PC-3 (cell line): Measurements from ENCODE around the gene RAB11FIP4. TPM values are rescaled to one million over a fixed set of nuclear protein-coding genes. Genes with fewer than 3 reads are reported as not detected.
A peak's percentile ranks its signal among the peaks of the same experiment; 100 is the strongest.

Experiments used
- ATAC-seq: fragments of 200-7000 bp; cut with Tn5 transposase; 2 replicates; pipeline ENCODE4 v1.9.1; 2020; ENCODE audit warnings: mild to moderate bottlenecking, moderate library complexity
- BruUV-seq: library from RNA; stranded (reverse); fragments of 400-500 nt; replicated peaks from 2 replicates; lab custom pipeline; 2021; lab: Mats Ljungman, UMichigan
- CTCF ChIA-PET: fragments of 300-600 bp; sonication (Branson Sonifier 250); formaldehyde crosslinking; loops from one replicate; lab custom pipeline; 2022; ENCODE audit warnings: antibody characterized with exemption; lab: Charles Lee
- POLR2A ChIA-PET: fragments of 300-600 bp; sonication (Branson Sonifier 250); formaldehyde crosslinking; loops from one replicate; lab custom pipeline; 2022; ENCODE audit warnings: antibody characterized with exemption; ENCODE audit not compliant: unreplicated experiment; lab: Charles Lee
- DNase-seq: peaks from one replicate; pipeline ENCODE4 v3.0.0-alpha.2; 2015
- H2AFZ ChIP-seq: fragments of 300-600 bp; sonication (generic); 2 replicates; pipeline ENCODE4 v1.6.0; 2016; ENCODE audit warnings: antibody characterized with exemption, low read length
- H3F3A ChIP-seq: fragments of 300-600 bp; sonication (generic); one replicate; pipeline ENCODE4 v1.6.0; 2017; ENCODE audit warnings: antibody characterized with exemption, low read length, control low read depth, mild to moderate bottlenecking; ENCODE audit not compliant: unreplicated experiment
- H3K27ac ChIP-seq: fragments of 300-600 bp; sonication (generic); 2 replicates; pipeline ENCODE4 v1.5.1; 2016; ENCODE audit warnings: mild to moderate bottlenecking, low read length
- H3K27me3 ChIP-seq: fragments of 300-600 bp; sonication (generic); 2 replicates; pipeline ENCODE4 v1.6.1; 2016; ENCODE audit warnings: low read length, mixed read lengths
- H3K36me3 ChIP-seq: fragments of 300-600 bp; sonication (generic); 2 replicates; pipeline ENCODE4 v1.6.1; 2016; ENCODE audit warnings: low read depth, mixed run types, low read length, mixed read lengths
- H3K4me1 ChIP-seq: fragments of 300-600 bp; sonication (generic); 2 replicates; pipeline ENCODE4 v1.5.1; 2016; ENCODE audit warnings: low read length; ENCODE audit not compliant: insufficient read depth
- H3K4me2 ChIP-seq: fragments of 300-600 bp; sonication (generic); 2 replicates; pipeline ENCODE4 v1.6.0; 2016; ENCODE audit warnings: low read length
- H3K4me3 ChIP-seq: fragments of 300-600 bp; sonication (generic); 2 replicates; pipeline ENCODE4 v1.5.1; 2016; ENCODE audit warnings: mild to moderate bottlenecking, low read length, mixed read lengths
- H3K79me2 ChIP-seq: fragments of 300-600 bp; sonication (generic); 2 replicates; pipeline ENCODE4 v1.6.1; 2017; ENCODE audit warnings: low read length, mixed read lengths
- H3K9ac ChIP-seq: fragments of 300-600 bp; sonication (generic); 2 replicates; pipeline ENCODE4 v1.6.0; 2016; ENCODE audit warnings: mild to moderate bottlenecking, low read length
- H3K9me2 ChIP-seq: fragments of 300-600 bp; sonication (generic); replicated peaks from 2 replicates; pipeline ENCODE4 v1.6.1; 2016; ENCODE audit warnings: mixed run types, low read length, mixed read lengths
- H3K9me3 ChIP-seq: fragments of 300-600 bp; sonication (generic); 2 replicates; pipeline ENCODE4 v1.6.1; 2016; ENCODE audit warnings: low read length, mixed read lengths
- H4K20me1 ChIP-seq: fragments of 300-600 bp; sonication (generic); 2 replicates; pipeline ENCODE4 v1.6.1; 2016; ENCODE audit warnings: low read length, mixed read lengths
- CTCF ChIP-seq: fragments of 300-600 bp; sonication (generic); conservative IDR thresholded peaks from 2 replicates; pipeline ENCODE4 v1.5.1; 2017; ENCODE audit warnings: antibody characterized with exemption, low read depth, mild to moderate bottlenecking, low read length
- EZH2 ChIP-seq: fragments of 300-600 bp; sonication (generic); IDR thresholded peaks from one replicate; pipeline ENCODE4 v1.6.1; 2017; ENCODE audit warnings: antibody characterized with exemption, mild to moderate bottlenecking, low read length; ENCODE audit not compliant: unreplicated experiment
- EZH2phosphoT487 ChIP-seq: fragments of 300-600 bp; sonication (generic); IDR thresholded peaks from 2 replicates; pipeline ENCODE4 v1.6.1; 2018; ENCODE audit warnings: mild to moderate bottlenecking, antibody characterized with exemption, low read length, borderline replicate concordance
- intact Hi-C: fragments of 100-400 bp; cut with micrococcal nuclease; formaldehyde crosslinking; loops from 2 replicates; pipeline ENCODE4 v1.9.0; 2023
- total RNA-seq: library from RNA; depleted of rRNA; stranded (reverse); fragments of >200 nt; gene quantifications from 2 replicates; pipeline ENCODE4 v1.2.3, GENCODE V29; 2014

RAB11FIP4 gene
- total RNA-seq, 1 experiment from 2014 or later: 4.2 TPM

DNA sequence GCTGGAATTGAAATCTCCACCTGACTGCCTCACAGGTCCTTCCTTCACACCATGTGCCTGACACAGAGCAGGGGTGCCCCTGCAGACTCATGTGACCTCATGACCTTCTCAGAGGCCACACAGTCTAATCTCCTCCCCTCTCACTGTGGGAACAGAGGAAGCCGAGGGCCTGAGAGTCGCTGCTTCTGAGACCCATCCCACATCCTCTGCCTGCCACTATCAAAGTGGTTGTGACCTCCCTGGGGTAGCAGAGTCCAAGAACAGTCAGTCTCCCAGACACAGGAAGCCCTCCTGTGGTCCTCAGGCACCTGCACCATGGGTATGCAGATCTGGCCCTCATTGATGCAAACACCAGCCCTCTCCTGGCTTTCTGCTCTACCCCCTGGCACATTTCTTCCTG lies 78.5 kb downstream of the RAB11FIP4 start:
- ATAC-seq: no peak
- no peak overlapping the region for H3K4me3 ChIP-seq

GRCh38 chr17:31470592-31470991 lies 79.1 kb downstream of the RAB11FIP4 start:
- Histone ChIP-seq H3K9me2 (no peaks in the 10 kb centered on the region), H3K79me2 (no peaks in the 10 kb centered on the region), H3F3A (no peaks in the 10 kb centered on the region), H3K27ac (no peak overlapping the region), H3K9me3 (no peaks in the 10 kb centered on the region), H3K4me2 (no peak overlapping the region), H2AFZ (no peak overlapping the region), H3K9ac (no peak overlapping the region), H3K4me1 (no peaks in the 10 kb centered on the region), H3K27me3 (no peaks in the 10 kb centered on the region), H3K36me3 (no peaks in the 10 kb centered on the region), H4K20me1 (no peaks in the 10 kb centered on the region), H3K4me3 (no peak overlapping the region)
- intact Hi-C loops: no loop called here
- TF ChIP-seq EZH2phosphoT487: no peak
- no peak for TF ChIP-seq EZH2
- POLR2A ChIA-PET: no interaction called here
- BruUV-seq: no TSS peak
- DNase-seq: peak; percentile 17
- ATAC-seq: no peak
- CTCF ChIA-PET: no interaction called here

More for the DNA sequence above, 78.5 kb downstream of the RAB11FIP4 start:
- Histone ChIP-seq H3K9me2 (no peaks in the 10 kb centered on the region), H3K36me3 (no peaks in the 10 kb centered on the region), H3K27ac (no peak overlapping the region), H3K4me1 (no peaks in the 10 kb centered on the region), H2AFZ (no peak overlapping the region), H3K9ac (no peak overlapping the region), H3K4me2 (no peak overlapping the region), H3K27me3 (no peaks in the 10 kb centered on the region), H3F3A (no peaks in the 10 kb centered on the region), H3K79me2 (no peaks in the 10 kb centered on the region), H3K9me3 (no peaks in the 10 kb centered on the region), H4K20me1 (no peaks in the 10 kb centered on the region)
- intact Hi-C loops: no loop called here
- ChIA-PET POLR2A (no interaction called here), CTCF (no interaction called here)
- DNase-seq: no peak
- no TSS peak for BruUV-seq
- TF ChIP-seq CTCF: no peak
- no peak for TF ChIP-seq EZH2
- no peak for TF ChIP-seq EZH2phosphoT487

GRCh38 chr17:31472137-31472536 lies 80.7 kb downstream of the RAB11FIP4 start:
- Histone ChIP-seq H3K27me3 (no peaks in the 10 kb centered on the region), H3K4me1 (no peaks in the 10 kb centered on the region), H3K4me2 (no peak overlapping the region), H3K9me2 (no peaks in the 10 kb centered on the region), H4K20me1 (no peaks in the 10 kb centered on the region), H2AFZ (no peak overlapping the region), H3K79me2 (no peaks in the 10 kb centered on the region), H3K9ac (no peak overlapping the region), H3K27ac (no peak overlapping the region), H3K9me3 (no peaks in the 10 kb centered on the region), H3K36me3 (no peaks in the 10 kb centered on the region), H3F3A (no peaks in the 10 kb centered on the region), H3K4me3 (no peak overlapping the region)
- ChIA-PET CTCF (no interaction called here), POLR2A (no interaction called here)
- ATAC-seq (no peak), DNase-seq (no peak)
- intact Hi-C loops: no loop called here
- BruUV-seq: no TSS peak
- no peak for TF ChIP-seq EZH2
- no peak for TF ChIP-seq EZH2phosphoT487
